HCT116 (cell line): ENCODE data around the gene TCF12. TPM values are rescaled to one million over a fixed set of nuclear protein-coding genes. Genes with fewer than 3 reads are reported as not detected.

ENCODE experiments used
- ATAC-seq: fragments of 200-7000 bp; cut with Tn5 transposase; 2 replicates; pipeline ENCODE4 v1.9.1; 2020; ENCODE audit warnings: mild to moderate bottlenecking, moderate library complexity
- BruUV-seq: library from RNA; stranded (reverse); fragments of 400-500 nt; replicated peaks from 2 replicates; lab custom pipeline; 2021; lab: Mats Ljungman, UMichigan
- CTCF ChIA-PET: fragments of 300-600 bp; sonication (Branson Sonifier 250); formaldehyde crosslinking; loops from one replicate; lab custom pipeline; 2021; ENCODE audit warnings: antibody characterized with exemption; lab: Charles Lee
- POLR2A ChIA-PET: fragments of 300-600, 350-600 bp; sonication (Branson Sonifier 250); formaldehyde crosslinking; loops from one replicate; lab custom pipeline; 2021; ENCODE audit warnings: antibody characterized with exemption; lab: Charles Lee
- RAD21 ChIA-PET, 2 experiments: fragments of 300-600 bp; sonication (Branson Sonifier 250); formaldehyde crosslinking; loops; one replicate each; lab custom pipeline; 2023; ENCODE audit warnings: low total read pairs in 2 of 2; ENCODE audit not compliant: uncharacterized antibody in 2 of 2, unreplicated experiment in 2 of 2, low non-redundant PET in 1 of 2; lab: Charles Lee
- DNase-seq: peaks from one replicate; pipeline ENCODE4 v3.0.0-alpha.2; 2010; ENCODE audit warnings: low read depth, low spot score
- H2AFZ ChIP-seq: fragments of 200-600 bp; shearing (Covaris generic), sonication (generic); 2 replicates; pipeline ENCODE4 v1.6.1; 2017; ENCODE audit warnings: low read depth, mixed run types, mixed read lengths, antibody characterized with exemption, low read length; ENCODE audit not compliant: poor library complexity, severe bottlenecking
- H3K27ac ChIP-seq: 2 replicates; pipeline ENCODE4 v1.5.1; 2012; ENCODE audit warnings: low read depth, low read length
- H3K27me3 ChIP-seq: fragments of 200-600 bp; sonication (generic); 2 replicates; pipeline ENCODE4 v1.6.1; 2016; ENCODE audit warnings: mixed run types, low read length, mixed read lengths; ENCODE audit not compliant: insufficient read depth
- H3K36me3 ChIP-seq, 2 experiments: fragments of 200-500 bp in 1 of 2; fragments of 200-600 bp in 1 of 2; sonication (Bioruptor generic) in 1 of 2; sonication (generic) in 1 of 2; 2 replicates each; pipeline versions ENCODE4 v1.5.1 to v1.6.1; 2014 to 2016; ENCODE audit warnings: low read length in 2 of 2, inconsistent platforms in 1 of 2, mixed read lengths in 1 of 2, mixed run types in 1 of 2; ENCODE audit not compliant: insufficient read depth in 2 of 2, control insufficient read depth in 1 of 2
- H3K4me1 ChIP-seq, 2 experiments: fragments of 200-600 bp in 1 of 2; sonication (generic) in 1 of 2; 2 replicates each; pipeline versions ENCODE4 v1.5.1 to v1.6.1; 2012 to 2017; ENCODE audit warnings: low read length in 2 of 2, inconsistent platforms in 1 of 2, mild to moderate bottlenecking in 1 of 2, mixed read lengths in 1 of 2, mixed run types in 1 of 2, moderate library complexity in 1 of 2; ENCODE audit not compliant: insufficient read depth in 2 of 2, control insufficient read depth in 1 of 2
- H3K4me2 ChIP-seq: fragments of 200-600 bp; sonication (generic); 2 replicates; pipeline ENCODE4 v1.6.1; 2017; ENCODE audit warnings: mixed run types, low read length, mixed read lengths
- H3K4me3 ChIP-seq, 2 experiments: fragments of 200-600 bp in 1 of 2; sonication (generic) in 1 of 2; replicated peaks in 1 of 2; 2 replicates each; pipeline ENCODE4 v1.5.1; 2011 to 2016; ENCODE audit warnings: low read length in 2 of 2, control low read depth in 1 of 2, low read depth in 1 of 2, mild to moderate bottlenecking in 1 of 2, mixed read lengths in 1 of 2, mixed run types in 1 of 2
- H3K79me2 ChIP-seq: fragments of 200-600 bp; sonication (generic); 2 replicates; pipeline ENCODE4 v1.6.1; 2017; ENCODE audit warnings: mild to moderate bottlenecking, mixed run types, low read length, moderate library complexity, mixed read lengths; ENCODE audit not compliant: insufficient read depth
- H3K9ac ChIP-seq: fragments of 200-600 bp; sonication (generic); 2 replicates; pipeline ENCODE4 v1.6.1; 2016; ENCODE audit warnings: low read length, mixed read lengths
- H3K9me2 ChIP-seq: fragments of 200-600 bp; sonication (generic), shearing (Covaris generic); 2 replicates; pipeline ENCODE4 v1.6.1; 2017; ENCODE audit warnings: mixed run types, mild to moderate bottlenecking, moderate library complexity; ENCODE audit not compliant: insufficient read depth
- H3K9me3 ChIP-seq, 2 experiments: fragments of 200-500 bp in 1 of 2; fragments of 200-600 bp in 1 of 2; sonication (Bioruptor generic) in 1 of 2; sonication (generic) in 1 of 2; 2 replicates each; pipeline ENCODE4 v1.6.1; 2014 to 2017; ENCODE audit warnings: low read length in 2 of 2, mixed read lengths in 2 of 2, inconsistent platforms in 1 of 2, low read depth in 1 of 2, mild to moderate bottlenecking in 1 of 2, mixed run types in 1 of 2, moderate library complexity in 1 of 2; ENCODE audit not compliant: control insufficient read depth in 1 of 2, insufficient read depth in 1 of 2
- H4K20me1 ChIP-seq: fragments of 200-600 bp; sonication (generic), shearing (Covaris generic); 2 replicates; pipeline ENCODE4 v1.6.1; 2017; ENCODE audit warnings: mixed run types, mild to moderate bottlenecking, moderate library complexity; ENCODE audit not compliant: insufficient read depth
- CEBPB ChIP-seq: IDR thresholded peaks from 2 replicates; pipeline ENCODE4 v1.6.1; 2012; ENCODE audit warnings: low read depth
- EGR1 ChIP-seq: IDR thresholded peaks from 2 replicates; pipeline ENCODE4 v1.6.1; 2012; ENCODE audit warnings: low read depth
- ELF1 ChIP-seq: IDR thresholded peaks from 2 replicates; pipeline ENCODE4 v1.6.1; 2012; ENCODE audit warnings: low read depth, borderline replicate concordance
- EZH2phosphoT487 ChIP-seq: fragments of 200-600 bp; IDR thresholded peaks from 2 replicates; pipeline ENCODE4 v1.6.1; 2018; ENCODE audit warnings: antibody characterized with exemption, borderline replicate concordance
- FOSL1 ChIP-seq: IDR thresholded peaks from 2 replicates; pipeline ENCODE4 v1.6.1; 2012; ENCODE audit warnings: low read depth
- JUND ChIP-seq: IDR thresholded peaks from 2 replicates; pipeline ENCODE4 v1.6.1; 2012
- MAX ChIP-seq: IDR thresholded peaks from 2 replicates; pipeline ENCODE4 v1.6.1; 2012
- POLR2AphosphoS5 ChIP-seq: IDR thresholded peaks from 2 replicates; pipeline ENCODE4 v1.6.1; 2011; ENCODE audit warnings: mild to moderate bottlenecking, low read depth, low read length, moderate library complexity
- RAD21 ChIP-seq: IDR thresholded peaks from 2 replicates; pipeline ENCODE4 v1.6.1; 2012; ENCODE audit warnings: low read depth, mild to moderate bottlenecking
- REST ChIP-seq: IDR thresholded peaks from 2 replicates; pipeline ENCODE4 v1.6.1; 2012; ENCODE audit warnings: low read depth
- SIN3A ChIP-seq: IDR thresholded peaks from 2 replicates; pipeline ENCODE4 v1.6.1; 2012; ENCODE audit warnings: low read depth
- SP1 ChIP-seq: IDR thresholded peaks from 2 replicates; pipeline ENCODE4 v1.6.1; 2012; ENCODE audit warnings: low read depth
- SRF ChIP-seq: IDR thresholded peaks from 2 replicates; pipeline ENCODE4 v1.6.1; 2012; ENCODE audit warnings: low read depth
- YY1 ChIP-seq: IDR thresholded peaks from 2 replicates; pipeline ENCODE4 v1.6.1; 2011; ENCODE audit warnings: low read length, low read depth, moderate library complexity, mild to moderate bottlenecking; ENCODE audit not compliant: insufficient replicate concordance; ENCODE audit errors: extremely low read depth
- ZFX ChIP-seq: fragments of 450-650 bp; IDR thresholded peaks from 2 replicates; pipeline ENCODE4 v1.6.1; 2017
- intact Hi-C: fragments of 100-400 bp; cut with micrococcal nuclease; formaldehyde crosslinking; loops from 2 replicates; pipeline ENCODE4 v1.10.0; 2022
- total RNA-seq: library from RNA; stranded (reverse); gene quantifications from one replicate; pipeline ENCODE4 v1.2.1, GENCODE V29; 2021; ENCODE audit not compliant: unreplicated experiment

The TCF12 gene
- total RNA-seq, 1 experiment from 2014 or later = 71.6 TPM

GRCh38 chr15:57032338-57032737 lies 113.9 kb downstream of the TCF12 start:
- RAD21 ChIA-PET = no interaction called here
- no peaks in the 10 kb centered on the region; the same call in 1 of the 2 replicates for H4K20me1 ChIP-seq

GRCh38 chr15:57033715-57034439 lies 115.4 kb downstream of the TCF12 start:
- Histone ChIP-seq H3K27ac (no peak overlapping the region), H3K36me3 (no peaks in the 10 kb centered on the region), H2AFZ (no peak overlapping the region), H4K20me1 (no peaks in the 10 kb centered on the region; the same call in 1 of the 2 replicates), H3K4me1 (no peaks in the 10 kb centered on the region), H3K9me2 (no peaks in the 10 kb centered on the region), H3K27me3 (no peaks in the 10 kb centered on the region), H3K79me2 (peaks cover 74% of the 10 kb centered on the region), H3K9me3 (no peaks in the 10 kb centered on the region), H3K4me2 (no peak overlapping the region), H3K9ac (no peak overlapping the region), H3K4me3 (no peak overlapping the region)
- BruUV-seq = no TSS peak
- intact Hi-C loops = no loop called here
- ChIA-PET POLR2A (no interaction called here), RAD21 (no interaction called here), CTCF (no interaction called here)
- TF ChIP-seq ZFX (no peak), YY1 (no peak), REST (no peak), SRF (no peak), RAD21 (no peak), JUND (no peak), POLR2AphosphoS5 (no peak), EZH2phosphoT487 (no peak), FOSL1 (no peak), MAX (no peak), ELF1 (no peak), SP1 (no peak), SIN3A (no peak), EGR1 (no peak)
- ATAC-seq = no peak
- DNase-seq = no peak

More at GRCh38 chr15:57032338-57032737, 113.9 kb downstream of the TCF12 start:
- Histone ChIP-seq H3K36me3 (no peaks in the 10 kb centered on the region), H2AFZ (no peak overlapping the region), H3K4me2 (no peak overlapping the region), H3K4me1 (no peaks in the 10 kb centered on the region), H3K27ac (no peak overlapping the region), H3K9me2 (no peaks in the 10 kb centered on the region), H3K79me2 (peaks cover 75% of the 10 kb centered on the region), H3K4me3 (no peak overlapping the region), H3K9ac (no peak overlapping the region), H3K9me3 (no peaks in the 10 kb centered on the region), H3K27me3 (no peaks in the 10 kb centered on the region)
- no peak for ATAC-seq
- TF ChIP-seq SIN3A = no peak
- TF ChIP-seq SRF = no peak
- TF ChIP-seq EZH2phosphoT487 = no peak
- TF ChIP-seq YY1 = no peak
- no peak for TF ChIP-seq CEBPB
- intact Hi-C loops = no loop called here
- no peak for DNase-seq
- ChIA-PET POLR2A (no interaction called here), CTCF (no interaction called here)
- BruUV-seq = no TSS peak
